Endodermal cell (in vitro differentiated cells): ENCODE data around the gene APOL3. TPM values are rescaled to one million over a fixed set of nuclear protein-coding genes. Genes with fewer than 3 reads are reported as not detected.
"Not testable (repeated sequence)": the region's sequence is repeated elsewhere in the genome, so short reads cannot be mapped to it uniquely, and the experiment has no call there.

ENCODE experiments used
- DNase-seq: peaks from one replicate; pipeline ENCODE4 v3.0.0-alpha.2; 2017
- H3K27ac ChIP-seq: 2 replicates; pipeline ENCODE4 v1.5.1; 2013; ENCODE audit warnings: mild to moderate bottlenecking, low read depth, low read length, moderate library complexity
- H3K27me3 ChIP-seq: 2 replicates; pipeline ENCODE4 v1.6.1; 2013; ENCODE audit warnings: mild to moderate bottlenecking, low read length, moderate library complexity; ENCODE audit not compliant: insufficient read depth, control insufficient read depth, poor library complexity, severe bottlenecking
- H3K36me3 ChIP-seq: 2 replicates; pipeline ENCODE4 v1.7.0; 2013; ENCODE audit warnings: mild to moderate bottlenecking, low read length, moderate library complexity; ENCODE audit not compliant: control insufficient read depth, insufficient read depth
- H3K4me1 ChIP-seq: one replicate; pipeline ENCODE4 v1.7.0; 2013; ENCODE audit warnings: low read length; ENCODE audit not compliant: control insufficient read depth, insufficient read depth
- H3K4me3 ChIP-seq: 2 replicates; pipeline ENCODE4 v1.5.1; 2013; ENCODE audit warnings: mild to moderate bottlenecking, low read length, moderate library complexity
- H3K9ac ChIP-seq: 2 replicates; pipeline ENCODE4 v1.6.1; 2013; ENCODE audit warnings: mild to moderate bottlenecking, low read length, moderate library complexity; ENCODE audit not compliant: poor library complexity, severe bottlenecking; ENCODE audit errors: extremely low read depth
- H3K9me3 ChIP-seq: 2 replicates; pipeline ENCODE4 v1.6.1; 2013; ENCODE audit warnings: mild to moderate bottlenecking, low read length, moderate library complexity; ENCODE audit not compliant: control insufficient read depth
- H3K27ac Mint-ChIP-seq: 2 replicates; pipeline ENCODE4 v1.8.0; 2020; ENCODE audit warnings: mixed read lengths
- H3K27me3 Mint-ChIP-seq: 2 replicates; pipeline ENCODE4 v1.8.0; 2021; ENCODE audit warnings: mild to moderate bottlenecking, mixed read lengths; ENCODE audit not compliant: insufficient read depth
- H3K36me3 Mint-ChIP-seq: 2 replicates; pipeline ENCODE4 v1.8.0; 2020; ENCODE audit warnings: low read depth, mixed read lengths
- H3K4me1 Mint-ChIP-seq: 2 replicates; pipeline ENCODE4 v1.8.0; 2020; ENCODE audit warnings: mixed read lengths
- H3K4me3 Mint-ChIP-seq: 2 replicates; pipeline ENCODE4 v1.8.0; 2020; ENCODE audit warnings: mild to moderate bottlenecking, moderate library complexity, mixed read lengths
- H3K9me3 Mint-ChIP-seq: 2 replicates; pipeline ENCODE4 v1.8.0; 2020; ENCODE audit warnings: mild to moderate bottlenecking, mixed read lengths
- WGBS, 2 experiments: methylation state at CpG; one replicate each; pipeline versions ENCODE4 v1.1.5 to v1.1.7; 2013; ENCODE audit warnings: missing lambda C conversion rate in 2 of 2, mixed read lengths in 1 of 2; ENCODE audit not compliant: insufficient coverage in 1 of 2, insufficient read length in 1 of 2; 5-methylcytosine and 5-hydroxymethylcytosine counted together
- total RNA-seq, 2 donors: library from RNA; stranded (reverse); fragmentation: NEBNext Ultra II Directional in 1 of 2; extraction: Animal tissue kit (Norgen Biotek cat#: 25700) in 1 of 2; gene quantifications; 2 replicates in 1 of 2; 3 replicates in 1 of 2; pipeline ENCODE4 v1.2.1, GENCODE V29; 2021
- TF ChIP-seq, protein P1 (sequence below): fragments of 200-600 bp; sonication (generic); conservative IDR thresholded peaks from 2 replicates; pipeline ENCODE4 v1.5.0; 2021; ENCODE audit warnings: antibody characterized with exemption, mild to moderate bottlenecking

APOL3 gene
- total RNA-seq, 2 donors from 2014 or later = 0.46 to 1.1 TPM

GRCh38 chr22:36141481-36141880 is 19.1 kb downstream of the APOL3 start:
- no peaks in the 10 kb centered on the region for H3K27me3 ChIP-seq

DNA sequence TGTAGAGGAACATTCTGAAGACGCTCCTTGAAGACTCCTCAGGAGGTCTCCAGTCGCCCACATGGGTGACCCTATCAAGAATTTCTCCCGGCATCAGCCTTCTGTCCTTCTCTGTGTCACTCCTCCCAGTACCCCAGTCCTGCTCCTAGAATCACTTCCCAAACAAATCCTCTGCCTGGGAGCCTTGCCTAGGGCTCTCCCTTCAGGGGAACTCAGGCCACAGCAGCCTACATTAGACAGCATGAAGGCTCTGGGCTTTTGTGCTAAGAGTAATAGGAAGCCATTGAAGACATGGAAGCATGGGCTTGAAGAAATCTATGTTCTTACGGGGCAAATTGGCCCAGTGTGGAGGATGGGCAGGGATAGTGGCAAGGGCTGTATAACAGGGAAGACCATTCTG is 21.8 kb downstream of the APOL3 start:
- not testable (repeated sequence) for H3K9me3 Mint-ChIP-seq, H3K27me3 ChIP-seq, H3K36me3 ChIP-seq, H3K9ac ChIP-seq, H3K27ac Mint-ChIP-seq, H3K27me3 Mint-ChIP-seq, H3K4me3 Mint-ChIP-seq, DNase-seq, H3K4me3 ChIP-seq, H3K4me1 ChIP-seq, H3K9me3 ChIP-seq, H3K36me3 Mint-ChIP-seq, H3K27ac ChIP-seq
- peaks cover 15% of the 10 kb centered on the region for H3K4me1 Mint-ChIP-seq
- WGBS, 2 experiments = 50 to 93% methylated on average over 1 of the region's 4 CpGs

More at GRCh38 chr22:36141481-36141880, 19.1 kb downstream of the APOL3 start:
- Histone ChIP-seq H3K36me3 (no peaks in the 10 kb centered on the region), H3K9ac (no peak overlapping the region), H3K4me3 (no peak overlapping the region), H3K27ac (no peak overlapping the region), H3K4me1 (no peaks in the 10 kb centered on the region), H3K9me3 (no peaks in the 10 kb centered on the region)
- H3K36me3 Mint-ChIP-seq = no peaks in the 10 kb centered on the region
- DNase-seq = no peak
- 85 to 91% methylated on average over 6 to 9 of the region's 9 CpGs for WGBS, 2 experiments
- TF ChIP-seq, protein P1, sequence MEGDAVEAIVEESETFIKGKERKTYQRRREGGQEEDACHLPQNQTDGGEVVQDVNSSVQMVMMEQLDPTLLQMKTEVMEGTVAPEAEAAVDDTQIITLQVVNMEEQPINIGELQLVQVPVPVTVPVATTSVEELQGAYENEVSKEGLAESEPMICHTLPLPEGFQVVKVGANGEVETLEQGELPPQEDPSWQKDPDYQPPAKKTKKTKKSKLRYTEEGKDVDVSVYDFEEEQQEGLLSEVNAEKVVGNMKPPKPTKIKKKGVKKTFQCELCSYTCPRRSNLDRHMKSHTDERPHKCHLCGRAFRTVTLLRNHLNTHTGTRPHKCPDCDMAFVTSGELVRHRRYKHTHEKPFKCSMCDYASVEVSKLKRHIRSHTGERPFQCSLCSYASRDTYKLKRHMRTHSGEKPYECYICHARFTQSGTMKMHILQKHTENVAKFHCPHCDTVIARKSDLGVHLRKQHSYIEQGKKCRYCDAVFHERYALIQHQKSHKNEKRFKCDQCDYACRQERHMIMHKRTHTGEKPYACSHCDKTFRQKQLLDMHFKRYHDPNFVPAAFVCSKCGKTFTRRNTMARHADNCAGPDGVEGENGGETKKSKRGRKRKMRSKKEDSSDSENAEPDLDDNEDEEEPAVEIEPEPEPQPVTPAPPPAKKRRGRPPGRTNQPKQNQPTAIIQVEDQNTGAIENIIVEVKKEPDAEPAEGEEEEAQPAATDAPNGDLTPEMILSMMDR = no peak
- peaks cover 20% of the 10 kb centered on the region for H3K4me1 Mint-ChIP-seq
- H3K27me3 Mint-ChIP-seq = no peaks in the 10 kb centered on the region
- no peak overlapping the region for H3K27ac Mint-ChIP-seq
- H3K4me3 Mint-ChIP-seq = no peak overlapping the region
- no peaks in the 10 kb centered on the region for H3K9me3 Mint-ChIP-seq

DNA sequence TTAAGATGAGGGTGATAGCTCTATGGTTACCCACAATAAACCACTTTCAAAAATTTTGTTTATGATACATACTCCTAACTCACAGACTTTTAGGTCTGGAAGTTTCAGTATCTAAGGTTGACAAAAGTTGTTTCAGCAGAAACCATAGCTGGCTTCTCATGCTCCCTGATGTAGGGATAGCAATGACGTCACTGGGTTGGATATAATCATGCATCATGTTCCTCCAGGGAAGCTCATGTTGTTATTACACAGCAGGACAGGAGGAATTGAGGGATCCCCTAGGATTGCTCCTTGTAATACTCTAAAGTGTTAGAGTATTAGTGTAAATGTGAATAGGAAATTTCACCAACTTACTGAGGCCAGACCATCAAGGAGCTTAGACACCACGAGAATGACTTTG is 23.6 kb downstream of the APOL3 start:
- Mint-ChIP-seq H3K36me3 (no peaks in the 10 kb centered on the region), H3K9me3 (no peaks in the 10 kb centered on the region), H3K4me3 (no peak overlapping the region), H3K27ac (no peak overlapping the region), H3K4me1 (peaks cover 15% of the 10 kb centered on the region), H3K27me3 (peaks cover 5% of the 10 kb centered on the region)
- no peaks in the 10 kb centered on the region for H3K9me3 ChIP-seq
- WGBS, 2 experiments = 95 to 100% methylated on average over 2 of the region's 2 CpGs
- H3K27ac ChIP-seq = no peak overlapping the region
- peaks cover 4% of the 10 kb centered on the region for H3K4me1 ChIP-seq
- TF ChIP-seq, protein P1 = no peak
- no peaks in the 10 kb centered on the region for H3K36me3 ChIP-seq
- no peaks in the 10 kb centered on the region for H3K27me3 ChIP-seq
- no peak overlapping the region for H3K9ac ChIP-seq
- no peak for DNase-seq
- H3K4me3 ChIP-seq = no peak overlapping the region

- H3K36me3 Mint-ChIP-seq = no peaks in the 10 kb centered on the region
- H3K27me3 Mint-ChIP-seq = peaks cover 5% of the 10 kb centered on the region
- Histone ChIP-seq H3K4me1 (peaks cover 4% of the 10 kb centered on the region), H3K27ac (no peak overlapping the region), H3K27me3 (no peaks in the 10 kb centered on the region), H3K4me3 (no peak overlapping the region), H3K9me3 (no peaks in the 10 kb centered on the region), H3K36me3 (no peaks in the 10 kb centered on the region), H3K9ac (no peak overlapping the region)
- H3K4me1 Mint-ChIP-seq = peaks cover 15% of the 10 kb centered on the region
- no peak for DNase-seq
- no peak overlapping the region for H3K27ac Mint-ChIP-seq
- no peaks in the 10 kb centered on the region for H3K9me3 Mint-ChIP-seq
- H3K4me3 Mint-ChIP-seq = no peak overlapping the region
- TF ChIP-seq, protein P1 = no peak
- WGBS, 2 experiments = 88 to 90% methylated on average over 5 of the region's 5 CpGs
Measured at GRCh38 chr22:36136475-36136874, 24.1 kb downstream of the APOL3 start.
